Activated CD4-positive, alpha-beta T cell treated with anti-CD3 and anti-CD28 coated beads for 1 hour (primary cell): ENCODE results near the gene C9.
"Not testable (repeated sequence)": the region's sequence is repeated elsewhere in the genome, so short reads cannot be mapped to it uniquely, and the experiment has no call there.

Experiments used
- DNase-seq: peaks from one replicate; pipeline ENCODE4 v3.0.0-alpha.2; 2020

C9 gene

DNA sequence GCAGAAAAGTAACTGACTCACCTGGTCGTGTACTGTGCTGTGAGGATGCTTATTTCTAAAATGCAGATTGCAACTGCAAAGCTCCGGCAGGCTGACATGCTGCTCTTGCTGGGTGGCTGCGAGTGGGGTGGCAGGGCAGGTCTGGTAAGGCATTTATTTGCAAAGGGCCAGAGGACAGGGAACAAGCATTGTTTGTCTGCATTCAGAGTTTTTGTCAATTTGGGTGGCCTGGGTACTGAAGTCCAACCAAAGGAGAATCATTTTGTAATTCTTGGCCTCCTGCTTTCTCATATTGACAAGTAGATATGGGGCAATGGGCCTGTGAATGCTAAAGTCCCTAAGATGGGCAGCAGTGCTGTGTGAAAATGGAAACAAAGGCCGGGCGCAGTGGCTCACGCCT, at the start of gene C9:
Gene C9 (minus strand): TSS at position 129 of the 400 bp plus-strand sequence. CDS start 31 bp downstream, at position 98.
- DNase-seq, result no peak

DNA sequence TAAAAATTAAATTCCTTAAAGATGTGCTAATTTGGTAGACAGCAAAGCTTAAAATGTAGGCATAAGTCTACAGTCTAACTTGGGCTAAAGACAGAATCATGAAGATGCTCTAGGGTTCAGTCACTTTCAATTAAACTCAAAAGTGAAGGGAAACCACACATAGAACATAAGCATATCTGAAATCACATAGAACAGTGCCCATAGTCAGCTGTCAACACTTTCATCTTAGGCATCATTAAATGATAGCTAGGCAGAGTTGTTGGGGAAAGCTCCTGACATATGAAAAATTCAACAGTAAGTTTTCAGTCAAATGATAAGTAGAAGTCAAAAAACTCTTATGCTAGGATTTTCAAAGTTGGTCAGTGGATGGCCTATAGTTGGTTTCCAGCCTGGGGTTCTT, 49.5 kb upstream of the C9 start:
- no peak for DNase-seq

DNA sequence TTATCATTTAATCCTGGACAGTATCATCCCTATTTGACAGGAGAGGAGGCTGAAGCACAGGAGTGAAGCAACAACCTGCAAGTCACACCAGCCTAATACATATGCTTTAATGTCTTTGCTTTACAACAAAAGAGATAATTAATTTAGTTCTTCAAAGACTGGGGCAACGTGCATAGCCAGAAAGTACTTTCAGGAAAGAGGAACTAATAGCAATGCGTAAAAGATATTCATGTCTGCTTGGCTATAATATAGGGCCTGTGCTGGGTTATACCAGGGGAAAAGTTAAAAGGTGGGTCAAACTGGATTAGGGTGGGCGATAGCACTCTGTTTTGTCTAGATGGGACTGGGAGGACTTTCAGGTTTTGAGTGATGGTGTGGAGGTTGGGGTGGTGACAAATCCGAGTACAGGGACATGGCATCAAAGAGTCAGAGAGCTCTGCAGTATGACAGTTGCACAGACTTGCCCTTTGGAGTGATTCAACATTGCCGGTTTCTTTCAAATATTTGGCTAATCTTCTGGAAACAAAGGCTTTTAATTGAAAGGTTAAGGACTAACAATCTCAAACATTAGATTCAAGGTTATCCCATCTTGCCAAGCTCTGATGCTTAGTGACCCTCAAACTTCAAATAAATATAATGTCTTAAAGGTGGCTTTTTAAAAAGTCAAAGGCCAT, 48.6 kb upstream of the C9 start:
- no peak for DNase-seq

DNA sequence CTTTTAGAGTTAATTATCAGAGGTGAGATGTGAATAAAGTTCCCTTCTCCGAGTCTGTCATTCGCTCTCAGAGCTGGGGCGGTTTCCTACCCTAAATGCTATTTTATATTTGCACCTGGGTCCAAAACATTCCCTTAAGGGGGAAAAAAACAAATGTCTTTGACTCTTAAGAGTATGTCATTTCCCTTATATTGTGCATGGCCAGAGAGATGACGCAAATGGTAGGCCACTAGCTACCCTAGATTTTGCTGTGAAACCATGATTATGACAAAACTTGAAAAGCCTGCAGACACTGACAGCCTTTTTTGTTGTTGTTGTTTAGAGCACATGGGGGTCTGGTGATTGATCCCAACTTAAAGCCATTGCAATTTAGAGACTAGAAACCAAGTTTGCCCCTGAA, 47.7 kb upstream of the C9 start:
- DNase-seq, result no peak

DNA sequence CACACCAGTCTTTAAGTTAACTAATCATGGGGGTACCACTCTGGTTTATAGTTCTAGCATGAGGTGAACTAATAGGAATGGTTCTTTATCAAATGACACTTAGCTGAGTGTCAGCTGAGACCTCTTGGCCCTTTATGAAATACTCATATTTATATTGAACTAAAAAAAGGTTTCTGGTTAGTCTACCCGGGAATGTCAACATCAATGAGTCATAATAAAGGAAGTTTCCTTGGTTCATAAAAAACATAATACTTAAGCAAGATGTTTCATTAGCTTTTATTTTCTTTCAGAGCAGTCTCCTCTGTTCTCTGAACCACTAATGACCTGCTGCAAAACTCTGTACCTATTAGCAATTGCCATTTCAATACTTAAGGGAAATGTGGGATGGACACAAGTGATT, 46.8 kb upstream of the C9 start:
- DNase-seq, result no peak

DNA sequence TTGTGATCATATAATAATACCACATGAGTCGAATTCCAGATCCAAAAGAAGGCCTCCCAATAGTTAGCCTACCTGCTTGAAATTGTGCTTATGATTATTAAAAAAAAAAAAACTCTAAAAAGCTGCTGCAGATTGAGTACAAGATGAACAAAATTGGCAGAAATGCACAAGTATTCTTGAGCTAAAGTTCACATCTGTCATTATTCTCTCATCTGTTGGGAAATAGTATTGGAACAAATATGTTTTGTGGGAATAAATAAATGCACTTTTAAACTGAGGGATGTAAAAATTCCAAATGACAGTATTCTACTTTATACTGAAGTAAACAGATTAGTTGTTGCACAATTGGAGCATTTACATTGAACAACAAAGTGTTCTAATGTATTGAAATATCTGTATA, 44.7 kb upstream of the C9 start:
- no peak for DNase-seq

DNA sequence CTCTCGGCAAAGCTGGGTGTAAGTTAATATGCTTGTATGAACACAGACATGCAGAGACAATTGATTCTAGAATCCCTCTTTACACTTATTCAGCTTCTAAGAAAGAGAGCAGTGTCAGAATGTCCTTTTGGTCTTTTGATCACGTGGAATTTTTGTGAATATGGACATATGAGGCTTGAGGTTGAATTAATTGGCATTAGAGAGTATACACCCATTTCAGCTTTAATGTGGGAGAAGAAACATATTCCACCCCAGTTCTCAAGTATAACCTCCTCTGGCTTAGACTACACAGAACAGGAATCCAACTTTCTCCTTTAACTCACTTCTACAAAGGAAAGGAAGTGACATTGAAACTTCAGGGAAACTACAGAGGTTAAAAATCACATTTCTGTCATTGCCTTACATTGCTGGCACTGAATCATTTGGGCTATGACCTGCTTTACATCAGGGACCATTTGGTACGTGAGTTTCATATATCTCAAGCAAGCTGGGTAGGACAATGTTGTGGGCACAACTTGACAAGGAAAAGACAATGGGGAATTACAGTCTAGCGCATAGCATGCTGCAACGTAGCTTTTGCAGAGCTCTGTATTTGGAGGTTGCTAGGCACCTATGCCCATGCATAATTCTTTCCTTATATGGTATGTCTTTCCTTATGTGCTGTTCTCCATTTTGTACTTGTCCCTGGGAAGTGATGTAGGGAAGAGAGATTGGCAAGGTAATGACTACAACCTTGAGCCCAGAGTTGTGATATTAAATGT, 41.0 kb upstream of the C9 start:
- no peak for DNase-seq

DNA sequence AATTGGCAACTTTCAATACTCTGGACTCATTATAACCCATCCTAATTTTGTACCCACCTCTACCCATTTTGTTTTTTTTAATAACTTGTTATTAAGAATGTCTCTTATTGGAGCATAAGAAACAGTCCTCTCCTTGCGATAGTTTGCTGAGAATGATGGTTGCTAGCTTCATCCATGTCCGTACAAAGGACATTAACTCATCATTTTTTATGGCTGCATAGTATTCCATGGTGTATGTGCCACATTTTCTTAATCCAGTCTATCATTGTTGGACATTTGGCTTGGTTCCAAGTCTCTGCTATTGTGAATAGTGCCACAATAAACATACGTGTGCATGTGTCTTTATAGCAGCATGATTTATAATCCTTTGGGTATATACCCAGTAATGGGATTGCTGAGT, 39.5 kb upstream of the C9 start:
- not testable (repeated sequence) for DNase-seq

DNA sequence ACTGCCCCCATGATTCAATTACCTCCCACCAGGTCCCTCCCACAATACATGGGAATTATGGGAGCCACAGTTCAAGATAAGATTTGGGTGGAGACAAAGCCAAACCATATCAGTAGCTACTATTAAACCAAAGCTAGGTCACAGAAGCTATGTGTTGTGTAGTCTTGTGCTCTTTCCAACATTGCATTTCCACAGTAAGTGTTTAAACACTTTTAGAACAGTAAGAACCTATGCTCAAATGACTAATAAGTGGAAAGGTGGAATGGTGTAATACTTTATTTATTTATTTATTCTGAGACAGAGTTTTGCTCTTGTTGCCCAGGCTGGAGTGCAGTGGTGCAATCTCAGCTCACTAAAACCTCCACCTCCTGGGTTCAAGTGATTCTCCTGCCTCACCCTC, 37.8 kb upstream of the C9 start:
- DNase-seq, result not testable (repeated sequence)

DNA sequence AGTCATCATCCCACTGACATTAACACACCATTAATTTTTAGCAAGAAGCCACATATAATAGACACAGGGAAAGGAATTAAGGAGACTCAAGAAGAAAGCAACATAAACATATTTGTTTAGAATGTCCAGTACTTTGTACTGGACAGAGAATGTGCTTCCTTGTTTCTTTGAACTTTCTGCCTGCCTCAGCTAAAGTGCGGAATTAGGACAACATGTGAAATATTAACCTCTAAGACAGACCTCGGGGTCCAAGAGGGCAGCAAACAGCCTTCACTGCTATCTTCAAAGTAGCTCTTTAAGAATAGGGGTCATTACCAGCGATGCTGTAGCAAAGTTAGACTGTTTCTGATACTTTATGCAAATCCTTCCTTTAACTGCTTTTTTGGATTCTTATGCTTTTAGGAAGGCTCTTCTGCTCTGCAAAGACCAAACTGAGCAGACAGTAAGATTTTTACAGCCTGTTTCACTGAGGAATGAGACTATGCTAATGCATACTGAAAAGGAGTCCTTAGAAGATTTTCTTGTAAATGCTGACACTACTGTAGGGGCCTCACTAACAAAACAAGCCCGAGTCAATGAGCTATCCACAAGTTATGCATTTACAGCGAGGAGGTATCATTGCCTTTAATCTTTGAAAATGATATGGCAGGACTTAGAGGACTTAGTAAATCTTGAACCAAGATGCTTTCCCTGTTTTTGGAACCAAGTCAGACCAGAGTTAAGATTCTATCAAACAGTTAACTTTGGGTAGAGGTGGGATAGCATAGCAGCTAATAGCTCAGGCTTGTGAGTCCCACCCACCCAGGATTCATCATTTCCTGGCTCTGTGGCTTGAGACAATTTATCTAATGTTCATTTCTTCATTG, 36.7 kb upstream of the C9 start:
- no peak for DNase-seq

DNA sequence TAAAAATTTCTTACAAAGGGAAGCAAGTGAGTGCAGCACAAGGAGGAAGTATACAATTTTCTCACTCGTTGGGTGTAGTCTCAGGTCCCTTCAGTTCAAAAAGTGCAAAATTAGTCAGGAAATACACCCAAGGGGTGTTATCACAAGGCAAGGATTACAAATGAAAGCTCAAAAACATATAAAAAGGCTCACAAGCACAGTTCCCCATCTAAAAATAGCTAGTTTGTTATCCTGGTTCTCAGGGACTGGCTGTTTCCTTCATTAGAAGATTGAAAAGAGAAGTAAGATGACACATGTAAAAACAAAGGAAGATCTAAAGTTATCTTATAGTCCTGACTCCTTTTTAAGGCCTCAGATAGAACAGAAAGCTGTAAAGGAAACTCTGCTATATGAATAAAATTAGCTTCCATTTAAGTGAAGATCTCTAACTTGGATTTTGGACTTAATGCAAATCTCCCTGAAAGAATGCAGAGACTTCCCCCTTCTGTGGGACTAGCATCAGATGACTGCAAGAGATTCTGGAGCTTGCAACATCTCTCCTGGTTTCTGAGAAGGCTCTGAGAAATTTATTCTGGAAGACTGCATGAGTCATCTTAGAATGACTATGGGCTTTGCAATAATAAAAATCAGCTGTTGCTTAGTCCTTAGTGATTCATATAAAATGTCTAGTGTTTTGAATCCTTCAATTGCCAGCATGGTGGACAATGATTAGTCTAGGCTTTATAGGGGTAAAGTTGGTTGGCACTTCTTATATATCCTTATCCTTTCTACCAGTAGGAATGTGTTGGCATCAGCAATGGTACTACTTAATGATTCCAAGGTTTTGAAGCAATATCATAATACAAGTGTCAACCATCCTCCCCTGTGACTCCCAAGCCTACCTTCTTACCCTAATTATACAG, 35.1 kb upstream of the C9 start:
- DNase-seq, result no peak

DNA sequence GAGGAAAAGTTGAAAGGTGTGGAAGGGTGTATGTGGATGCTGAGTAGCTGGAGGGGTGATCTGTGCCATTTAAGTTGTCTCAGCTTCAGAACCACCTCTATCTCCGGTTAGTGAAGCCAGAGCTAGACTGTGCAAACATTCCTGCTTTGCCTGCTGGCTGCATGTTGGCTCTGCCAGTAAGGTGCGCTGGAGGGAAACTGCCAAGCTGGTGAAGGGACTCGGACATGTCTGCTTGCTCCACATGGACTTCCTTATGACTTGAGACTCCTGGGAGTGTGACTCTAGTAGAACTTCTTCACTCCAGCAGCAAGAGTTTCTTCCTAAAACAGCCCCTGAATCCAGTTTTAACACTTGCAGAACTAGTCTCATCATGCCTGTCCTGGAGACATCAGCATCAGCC, 32.5 kb upstream of the C9 start:
- no peak for DNase-seq

DNA sequence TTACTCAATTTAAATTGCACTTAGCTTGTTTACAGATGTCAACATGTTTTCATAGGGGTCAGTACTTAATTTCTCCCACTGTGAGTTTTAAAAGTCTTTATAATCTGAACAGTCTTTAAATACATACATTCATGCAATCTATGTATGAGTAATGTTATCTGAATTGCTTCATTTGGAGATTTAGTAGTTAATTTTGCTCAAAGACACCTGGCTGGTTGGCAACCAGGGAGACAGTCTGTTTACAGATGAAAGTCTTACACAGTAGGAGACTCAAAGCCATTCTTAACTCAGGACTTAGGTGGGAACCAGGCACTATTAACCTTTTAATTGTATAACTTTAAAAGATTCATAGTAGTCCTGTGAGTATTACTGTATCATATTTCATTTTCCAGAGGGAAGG, 31.2 kb upstream of the C9 start:
- DNase-seq, result no peak

DNA sequence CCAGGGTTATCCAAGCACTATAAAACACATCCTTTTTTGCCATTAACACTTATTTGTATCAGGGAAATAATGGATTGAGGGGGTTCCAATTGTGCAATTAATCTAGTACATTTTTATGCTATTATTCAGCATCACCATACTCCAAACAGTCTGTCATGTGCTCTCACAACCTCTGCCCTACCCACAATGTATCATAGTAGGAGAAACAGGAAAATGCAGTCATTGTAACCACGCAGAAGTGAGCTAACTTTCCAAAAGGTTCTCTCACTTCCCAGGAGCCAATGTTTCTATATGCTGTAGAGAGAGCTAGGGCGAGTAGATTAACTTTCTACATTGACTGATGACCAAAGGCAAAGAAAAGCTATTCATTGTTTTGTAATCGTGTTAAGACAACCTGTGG, 30.7 kb upstream of the C9 start:
- DNase-seq, result no peak

DNA sequence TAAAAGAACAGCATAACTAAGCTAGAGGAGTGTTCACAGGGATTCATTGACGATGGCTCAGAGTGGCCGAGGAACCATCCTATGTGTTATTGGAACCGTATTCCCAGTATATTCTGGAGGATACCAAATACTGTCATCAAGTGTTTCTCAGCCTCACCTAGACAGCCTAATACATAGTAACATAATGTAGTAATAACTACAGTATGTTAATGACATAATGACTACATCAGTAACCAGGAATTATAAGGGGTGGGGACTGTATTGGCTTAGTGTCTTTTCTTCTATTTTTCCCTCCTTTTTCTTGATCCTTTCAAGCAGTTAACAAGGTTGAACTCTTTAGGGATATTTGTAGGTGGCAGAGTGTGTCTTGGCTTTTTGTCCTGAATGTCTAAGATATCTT, 26.6 kb upstream of the C9 start:
- no peak for DNase-seq

DNA sequence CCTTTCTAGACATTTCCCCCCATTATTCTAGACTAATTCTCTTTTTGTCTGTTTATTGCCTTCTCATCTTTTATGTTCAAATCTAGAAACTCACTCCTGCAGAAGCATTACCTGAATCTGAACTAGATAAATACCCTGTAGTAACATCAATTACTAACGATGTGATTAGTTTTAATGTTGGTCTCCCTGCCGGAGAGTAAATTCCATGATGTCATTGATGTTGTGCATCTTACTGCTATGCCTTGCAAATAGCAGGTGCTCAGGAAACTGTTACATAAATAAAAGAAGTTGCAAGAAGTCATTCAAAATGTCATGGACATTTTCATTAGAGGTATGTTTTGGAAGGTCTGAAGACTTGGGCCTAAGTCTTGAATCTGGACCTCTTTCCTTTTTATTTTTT, 23.0 kb upstream of the C9 start:
- no peak for DNase-seq

DNA sequence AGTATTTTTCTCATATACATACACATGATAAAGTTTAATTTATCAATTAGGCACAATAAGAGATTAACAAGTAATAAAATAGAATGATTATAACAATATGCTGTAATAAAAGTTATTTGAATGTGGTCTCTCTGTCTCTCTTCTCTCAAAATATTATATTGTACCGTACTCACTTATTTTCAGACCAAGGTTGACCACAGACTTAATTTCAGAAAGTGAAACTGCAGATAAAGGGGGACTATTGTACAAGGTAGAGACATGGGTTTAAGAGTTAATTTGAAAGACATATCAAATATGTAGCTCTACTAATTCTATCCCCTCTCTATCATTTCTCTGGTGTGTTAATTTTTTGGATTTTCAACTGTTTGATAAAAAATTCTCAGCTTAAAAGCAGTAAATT, 20.0 kb upstream of the C9 start:
- no peak for DNase-seq

DNA sequence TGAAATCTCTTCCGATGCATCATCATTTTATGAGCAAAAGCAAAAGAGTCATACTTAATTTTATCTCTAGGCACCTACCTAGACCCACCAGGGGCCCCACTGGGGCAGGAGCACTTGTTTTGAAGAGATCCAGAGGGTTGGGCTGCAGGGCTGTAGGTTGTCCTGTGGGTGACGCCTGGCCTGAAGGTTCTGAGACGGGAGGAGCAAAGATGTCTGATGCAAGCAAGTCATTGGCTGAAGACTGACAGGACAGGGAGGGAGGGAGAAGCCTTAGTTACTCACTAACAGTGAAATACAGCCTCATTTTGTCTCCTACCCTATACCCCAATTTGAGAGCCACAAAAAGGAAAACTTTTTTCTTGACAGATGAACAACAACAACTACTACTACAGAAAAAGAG, 17.1 kb upstream of the C9 start:
- no peak for DNase-seq

DNA sequence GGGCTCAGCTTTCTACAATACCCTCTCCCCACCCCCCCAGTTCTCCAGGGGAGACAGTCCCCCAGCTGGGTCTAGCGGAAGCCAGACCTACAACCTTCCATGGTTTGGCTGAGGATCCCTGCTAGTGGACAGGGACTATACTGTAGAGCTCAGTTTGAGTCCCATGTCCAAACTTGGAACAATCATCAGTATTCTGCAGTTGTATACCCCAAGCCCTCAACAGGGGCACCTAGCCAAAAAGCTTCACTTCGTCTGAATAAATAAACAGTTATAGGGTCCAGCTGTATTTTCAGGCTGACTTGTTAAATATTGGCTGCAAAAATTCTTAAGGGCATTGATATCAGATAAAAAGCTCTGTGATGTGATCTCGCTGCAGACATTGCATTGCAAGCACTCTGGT, 15.4 kb upstream of the C9 start:
- DNase-seq, result no peak

DNA sequence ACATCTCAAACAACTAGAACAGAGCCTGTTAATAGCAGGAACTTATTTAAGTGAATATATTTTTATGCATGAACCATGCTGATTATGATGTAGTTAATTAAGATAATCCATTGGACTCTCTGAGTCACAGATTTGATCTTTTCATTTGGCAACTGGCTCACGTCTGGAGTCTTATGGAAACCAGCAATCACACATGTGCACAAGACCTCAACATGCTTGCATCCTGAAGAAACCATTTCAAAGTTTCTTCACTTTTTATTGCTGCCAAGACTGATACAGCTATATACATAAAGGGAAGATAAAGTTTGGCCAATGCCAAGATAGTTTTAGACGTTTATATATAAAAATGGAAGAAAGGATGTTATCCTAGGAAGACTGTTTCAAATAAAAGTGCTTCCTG, 13.3 kb upstream of the C9 start:
- no peak for DNase-seq

DNA sequence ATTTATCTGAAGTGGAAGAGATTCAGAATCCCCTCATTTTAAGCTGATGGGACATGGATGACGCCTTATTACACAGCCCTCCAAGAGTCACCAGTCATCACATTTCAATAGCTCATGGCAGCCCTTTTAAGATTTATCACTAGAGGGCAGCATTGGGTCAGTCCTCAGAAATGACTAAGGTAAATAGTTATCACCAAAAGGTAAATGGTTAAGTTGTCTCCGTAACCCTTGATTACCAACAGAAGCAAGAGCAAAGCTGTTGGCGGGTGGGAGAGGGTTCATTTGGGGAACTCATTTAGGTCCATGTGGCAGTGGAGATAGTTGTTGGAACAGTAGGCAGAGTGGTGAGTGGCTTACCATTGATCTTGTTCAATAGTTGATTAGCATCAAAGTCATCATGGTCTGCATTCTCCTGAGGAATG, 12.0 kb upstream of the C9 start:
- DNase-seq, result no peak

DNA sequence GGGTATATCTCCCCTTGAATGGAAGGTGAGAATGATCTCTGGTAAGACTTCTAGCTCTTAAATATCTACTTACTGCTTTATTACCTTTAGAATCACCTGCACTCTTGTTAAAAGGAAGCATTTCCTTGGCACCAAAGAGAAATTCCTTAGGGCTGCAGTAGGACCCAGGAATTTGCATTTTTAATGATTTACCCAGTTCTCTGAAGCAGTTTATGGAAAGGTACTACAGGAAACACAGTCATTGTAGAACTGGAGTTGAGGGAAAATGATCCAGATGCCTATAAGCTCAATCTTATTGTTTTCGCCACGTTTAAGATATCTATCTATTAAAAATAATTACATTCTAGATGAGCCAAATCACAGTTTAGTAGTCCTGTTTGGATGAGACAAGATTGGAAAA, 9.5 kb upstream of the C9 start:
- no peak for DNase-seq

DNA sequence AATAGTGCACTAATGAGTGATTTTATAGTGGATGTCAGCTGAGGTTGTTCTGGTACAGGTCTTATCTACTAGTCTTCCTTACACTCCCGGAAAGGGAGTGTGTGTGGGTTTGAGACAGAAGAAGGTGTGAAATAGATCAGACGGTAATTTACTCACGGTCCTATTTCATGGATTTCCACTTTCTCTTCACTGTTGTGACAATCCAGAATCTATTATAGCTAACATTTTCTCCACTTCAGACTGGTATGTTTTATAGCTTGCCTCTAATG, 7.0 kb upstream of the C9 start:
- no peak for DNase-seq
